GM19240 (cell line): ENCODE results near the gene MLPH.
A peak's percentile ranks its signal among the peaks of the same experiment; 100 is the strongest.
"Not testable (repeated sequence)": the region's sequence is repeated elsewhere in the genome, so short reads cannot be mapped to it uniquely, and the experiment has no call there.

Experiments used
- DNase-seq: peaks from one replicate; pipeline ENCODE4 v3.0.0; 2011; ENCODE audit warnings: low spot score; ENCODE audit not compliant: insufficient read length

MLPH gene

DNA sequence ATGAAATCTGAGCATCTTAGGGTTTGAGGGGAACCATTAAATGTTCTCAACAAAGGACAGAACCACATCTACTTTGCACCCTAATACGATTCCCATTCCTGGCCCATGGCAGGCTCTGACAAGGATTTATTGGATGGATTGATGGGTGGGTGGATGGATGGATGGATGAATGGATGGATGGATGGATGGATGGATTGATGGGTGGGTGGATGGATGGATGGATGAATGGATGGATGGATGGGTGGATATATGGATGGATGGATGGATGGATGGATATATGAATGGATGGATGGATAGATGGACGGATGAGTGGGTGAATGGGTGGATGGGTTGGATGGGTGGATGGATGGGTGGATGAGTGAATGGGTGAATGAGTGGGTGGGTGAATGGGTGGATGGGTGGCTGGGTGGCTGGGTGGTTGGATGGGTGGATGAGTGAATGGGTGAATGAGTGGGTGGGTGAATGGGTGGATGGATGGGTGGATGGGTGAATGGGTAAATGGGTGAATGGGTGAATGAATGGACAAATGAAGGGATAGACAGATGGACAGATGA is 29.6 kb upstream of the MLPH start:
- DNase-seq = no peak

DNA sequence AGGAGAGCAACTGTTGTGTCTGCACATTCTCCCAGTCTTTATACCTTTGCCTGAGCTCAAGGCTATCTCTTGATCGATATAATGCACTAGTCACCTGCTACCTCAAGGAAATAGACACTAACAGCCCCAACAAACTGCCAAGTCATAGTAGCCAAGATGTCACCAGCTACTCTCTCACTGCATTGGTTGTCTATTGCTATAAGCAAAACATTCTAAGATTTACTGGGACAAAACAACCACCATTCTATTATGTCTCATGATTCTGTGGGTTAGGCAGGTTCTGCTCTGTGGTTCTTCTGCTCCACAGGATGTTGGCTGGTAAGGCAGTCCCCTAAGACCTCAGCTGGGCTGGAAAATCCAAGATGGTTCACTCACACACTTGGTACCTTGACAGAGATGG is 28.5 kb upstream of the MLPH start:
- no peak for DNase-seq

DNA sequence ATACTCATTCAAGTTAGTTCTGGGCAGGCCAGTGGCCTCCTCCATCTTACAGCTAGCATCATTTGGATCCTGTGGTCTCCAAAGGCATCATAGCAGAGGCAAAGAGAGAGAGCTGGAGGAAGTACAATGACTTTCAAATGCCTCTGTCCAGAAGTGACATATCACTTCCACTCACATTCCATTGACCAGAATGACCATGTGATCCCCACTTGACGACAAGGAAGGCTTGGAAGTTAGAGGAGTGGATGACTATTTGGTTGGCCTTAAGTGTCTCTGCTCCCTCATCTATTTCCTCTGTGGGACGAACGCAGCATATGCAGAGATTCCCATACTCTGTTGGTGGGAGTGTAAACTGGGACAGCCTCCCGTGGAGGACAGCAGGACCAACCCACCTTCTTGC is 27.8 kb upstream of the MLPH start:
- no peak for DNase-seq

DNA sequence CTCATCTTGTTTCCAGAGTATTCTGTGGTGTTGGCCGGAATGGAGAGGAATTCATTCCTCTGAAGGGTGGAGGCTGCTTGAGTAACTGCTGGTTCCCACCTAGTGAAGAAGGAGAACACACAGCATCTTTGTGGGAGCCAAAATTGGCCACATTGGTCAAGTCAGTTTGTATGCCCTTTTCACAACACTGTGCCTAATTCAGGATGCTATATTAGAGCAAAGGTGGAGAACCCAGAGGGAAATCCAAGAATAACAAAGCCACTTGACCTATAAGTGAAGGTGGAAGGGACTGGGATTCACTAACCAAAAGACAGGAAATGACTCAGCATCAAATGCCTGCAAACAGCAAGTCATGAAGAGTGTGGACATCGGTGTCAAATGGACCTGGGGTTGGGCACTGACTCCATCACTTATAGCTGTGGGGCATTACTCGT is 27.3 kb upstream of the MLPH start:
- no peak for DNase-seq

DNA sequence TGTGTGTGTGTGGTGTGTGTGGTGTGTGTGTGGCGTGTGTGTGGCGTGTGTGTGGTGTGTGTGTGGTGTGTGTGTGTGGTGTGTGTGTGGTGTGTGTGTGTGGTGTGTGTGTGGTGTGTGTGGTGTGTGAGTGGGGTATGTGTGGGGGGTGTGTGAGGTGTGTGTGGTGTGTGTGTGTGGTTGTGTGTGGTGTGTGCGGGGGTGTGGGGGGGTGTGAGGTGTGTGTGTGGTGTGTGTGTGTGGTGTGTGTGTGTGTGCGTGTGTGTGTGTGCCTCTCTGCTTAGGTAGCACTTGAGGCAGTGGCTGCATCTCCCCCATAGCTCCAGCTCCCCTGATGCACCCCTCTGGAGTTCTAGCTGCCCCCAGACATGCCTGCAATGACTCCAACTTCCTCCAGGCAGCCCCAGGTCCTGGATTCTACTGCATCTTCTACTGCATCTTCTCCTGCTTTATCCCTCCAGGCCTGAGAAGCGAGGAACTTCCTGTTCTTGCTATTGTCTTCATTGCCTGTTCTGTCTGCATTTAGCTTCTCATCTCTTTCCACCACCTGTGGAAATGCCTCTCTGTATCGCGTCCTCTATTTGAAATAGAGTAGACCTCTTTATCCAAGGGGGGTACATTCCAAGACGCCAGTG is 22.2 kb upstream of the MLPH start:
- DNase-seq = no peak

DNA sequence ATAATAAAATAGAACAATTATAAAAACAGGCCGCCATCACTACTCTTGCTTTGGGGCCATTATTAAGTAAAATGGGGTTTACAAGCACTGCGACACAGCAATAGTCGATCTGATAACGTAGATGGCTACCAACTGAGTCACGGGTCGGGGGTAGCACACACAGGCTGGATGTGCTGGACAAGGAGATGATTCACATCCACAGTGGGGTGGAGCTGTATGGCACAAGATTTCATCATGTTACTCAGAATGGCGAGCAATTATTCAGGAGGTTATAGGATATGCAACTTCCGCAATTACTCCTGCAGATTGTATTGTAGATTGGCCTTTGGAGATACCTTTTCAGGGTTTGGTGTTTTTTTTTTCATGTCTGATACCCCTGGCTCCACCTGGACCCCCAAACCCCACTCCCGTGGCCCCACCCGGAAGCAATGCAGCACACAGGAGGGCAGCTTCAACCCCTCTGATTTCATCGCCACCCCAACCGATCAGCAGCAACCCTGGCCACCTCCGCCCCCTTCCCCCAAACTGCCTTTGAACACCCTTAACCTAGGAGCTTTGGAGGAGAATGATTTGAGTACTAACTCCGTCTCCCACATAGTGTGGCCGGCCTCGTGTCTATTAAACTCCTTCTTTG is 21.4 kb upstream of the MLPH start:
- no peak for DNase-seq

DNA sequence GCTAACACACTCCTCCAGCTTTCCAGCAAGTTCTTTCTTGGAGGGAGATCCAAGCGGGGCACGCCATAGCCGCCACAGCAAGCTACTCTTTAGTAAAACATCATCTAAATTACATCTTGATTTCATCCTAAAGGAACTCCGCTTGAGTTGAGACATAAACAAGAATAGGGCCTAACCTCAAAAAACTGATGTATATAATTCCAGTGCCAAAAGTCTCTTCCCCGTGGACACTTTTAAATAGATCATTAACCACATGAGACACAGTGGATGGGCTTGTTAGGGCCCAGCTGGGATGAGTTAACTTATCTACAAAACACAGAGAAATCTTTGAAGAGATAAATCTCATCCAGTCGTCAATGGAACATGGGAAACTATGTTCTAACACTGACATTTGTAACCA is 20.8 kb upstream of the MLPH start:
- no peak for DNase-seq

DNA sequence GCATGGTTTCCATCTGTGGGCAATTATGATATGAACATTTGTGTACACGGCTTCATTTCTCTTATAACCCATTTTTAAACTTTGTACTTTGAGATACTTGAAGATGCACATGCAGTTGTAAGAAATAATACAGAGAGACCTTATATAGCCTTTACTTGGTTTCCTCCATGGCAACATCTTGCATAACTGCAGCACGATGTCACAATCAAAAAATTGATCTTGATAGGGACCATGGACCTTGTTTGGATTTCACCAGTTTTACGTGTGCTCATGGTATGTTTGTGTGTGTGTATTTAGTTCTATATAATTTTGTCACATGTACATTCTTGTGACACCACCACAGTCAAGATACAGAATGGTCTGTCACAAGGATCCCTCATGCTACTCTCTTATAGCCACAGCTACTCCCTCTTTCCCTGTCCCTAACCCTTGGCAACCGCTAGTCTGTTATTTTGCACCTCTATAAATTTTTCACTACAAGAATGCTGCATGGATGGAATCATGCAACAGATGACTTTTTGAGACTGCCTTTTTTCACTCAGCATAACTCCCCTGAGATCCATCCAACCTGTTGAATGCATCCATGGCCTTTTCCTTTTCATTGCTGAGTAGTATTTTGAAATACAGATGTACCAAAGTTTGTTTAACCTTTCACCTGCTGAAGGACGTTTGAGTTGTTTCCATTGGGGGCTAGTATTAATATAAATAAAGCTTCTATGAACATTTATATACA is 19.4 kb upstream of the MLPH start:
- no peak for DNase-seq

DNA sequence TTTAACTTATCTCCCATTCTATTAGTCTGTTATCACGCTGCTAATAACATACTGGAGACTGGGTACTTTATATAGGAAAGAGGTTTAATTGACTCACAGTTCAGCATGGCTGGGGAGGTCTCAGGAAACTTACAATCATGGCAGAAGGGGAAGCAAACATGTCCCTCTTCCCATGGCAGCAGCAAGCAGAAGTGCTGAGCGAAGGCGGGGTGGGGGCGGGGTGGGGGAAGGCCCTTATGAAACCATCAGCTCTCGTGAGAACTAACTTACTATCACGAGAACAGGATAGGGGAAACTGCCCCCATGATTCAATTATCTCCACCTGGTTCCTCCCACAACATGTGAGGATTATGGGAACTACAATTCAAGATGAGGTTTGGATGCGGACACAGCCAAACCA is 17.6 kb upstream of the MLPH start:
- DNase-seq = not testable (repeated sequence)

DNA sequence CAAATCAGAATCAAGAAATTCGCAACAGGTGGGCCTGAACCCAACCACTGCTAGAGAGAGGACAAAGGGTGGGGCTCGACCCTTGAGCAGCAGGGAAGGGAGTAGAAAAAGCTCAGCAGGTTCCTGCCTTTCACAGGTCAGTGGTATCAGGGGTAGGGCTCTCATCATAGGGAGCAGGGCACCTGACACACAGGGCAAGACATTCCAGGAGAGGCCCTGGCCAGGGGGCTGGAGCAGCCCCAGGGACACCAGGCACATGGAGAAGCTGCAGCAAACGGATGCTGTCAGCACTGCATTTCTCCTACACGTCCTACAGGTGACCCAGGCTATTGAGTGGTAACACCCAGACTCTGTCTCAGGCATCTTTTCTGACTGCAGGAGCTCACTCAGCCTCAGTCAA is 17.2 kb upstream of the MLPH start:
- no peak for DNase-seq

DNA sequence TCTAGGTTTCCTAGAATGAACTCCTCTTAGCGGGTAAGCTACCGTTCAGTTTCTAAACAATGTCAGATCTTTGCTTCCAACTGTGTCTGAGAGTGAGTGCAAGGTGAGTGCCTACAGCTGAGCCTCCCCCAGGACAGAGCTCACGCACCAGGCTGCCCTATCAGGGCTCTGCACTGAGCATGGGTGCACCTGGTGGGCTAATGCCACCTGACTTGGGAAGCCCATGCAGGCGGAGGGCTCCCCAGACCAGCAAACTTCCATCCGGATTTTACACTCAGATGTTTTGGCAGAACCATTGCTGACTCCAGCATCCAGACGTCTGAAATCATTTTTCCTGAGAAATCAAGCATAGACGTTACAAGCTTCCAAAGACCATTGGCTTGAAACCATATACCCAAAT is 16.1 kb upstream of the MLPH start:
- no peak for DNase-seq

DNA sequence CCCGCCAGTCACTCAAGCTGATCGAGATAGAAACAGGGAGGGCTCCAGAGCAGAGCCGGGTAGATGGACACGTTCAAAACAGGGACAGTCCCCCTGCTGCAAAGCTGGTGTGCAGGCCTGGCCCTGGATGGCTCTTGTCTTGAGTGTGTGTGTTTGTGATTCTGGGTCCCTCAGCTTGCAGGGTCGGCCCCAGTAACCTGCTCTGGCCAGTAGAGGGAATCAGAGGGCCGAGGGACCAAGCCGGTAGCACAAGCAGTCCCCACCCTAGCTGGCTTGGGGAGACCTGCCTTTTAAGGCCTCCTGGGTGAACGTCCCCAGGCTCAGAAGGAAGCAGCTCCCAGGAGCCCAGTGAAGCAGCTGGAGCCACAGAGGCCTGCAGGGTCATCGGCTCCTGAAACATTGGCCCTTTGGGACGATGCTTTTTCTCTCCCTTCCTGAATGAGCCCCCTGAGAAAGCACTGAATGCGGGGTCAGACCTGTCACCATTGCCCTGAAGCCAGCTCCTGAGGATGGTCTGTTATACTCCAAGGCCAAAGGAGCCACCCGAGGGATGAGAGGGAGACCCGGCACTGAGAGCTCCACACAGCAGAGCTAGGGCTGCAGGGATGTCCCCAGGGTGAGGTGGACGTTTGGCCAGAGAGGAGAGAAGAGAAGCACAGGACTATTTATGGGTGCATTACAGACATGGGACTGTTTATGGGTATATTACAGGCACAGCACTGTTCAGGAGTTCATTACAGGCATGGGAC is 15.4 kb upstream of the MLPH start:
- no peak for DNase-seq

DNA sequence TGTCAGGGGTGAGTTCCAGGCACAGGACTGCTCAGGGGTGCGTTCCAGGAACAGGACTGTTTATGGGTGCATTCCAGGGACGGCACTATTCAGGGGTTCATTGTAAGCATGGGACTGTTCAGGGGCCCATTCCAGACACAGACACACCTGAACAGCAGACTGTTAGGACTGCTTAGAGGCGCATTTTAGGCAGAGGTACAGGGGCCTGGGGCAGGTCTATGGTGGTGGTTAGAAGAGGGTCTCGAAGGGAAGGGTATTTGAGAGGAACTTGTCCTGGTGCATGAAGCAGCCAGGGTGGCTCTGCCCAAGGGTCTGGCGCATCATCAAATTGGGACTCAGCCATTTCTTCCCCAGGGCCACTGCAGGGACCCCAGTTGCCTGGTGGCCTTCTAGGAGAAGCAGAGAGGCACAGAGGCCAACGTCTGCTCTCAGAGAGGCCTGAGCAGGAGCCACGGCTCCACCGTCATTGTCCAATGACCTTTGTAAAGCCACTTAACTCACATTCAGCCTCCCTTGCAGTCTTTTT is 14.8 kb upstream of the MLPH start:
- DNase-seq = no peak

DNA sequence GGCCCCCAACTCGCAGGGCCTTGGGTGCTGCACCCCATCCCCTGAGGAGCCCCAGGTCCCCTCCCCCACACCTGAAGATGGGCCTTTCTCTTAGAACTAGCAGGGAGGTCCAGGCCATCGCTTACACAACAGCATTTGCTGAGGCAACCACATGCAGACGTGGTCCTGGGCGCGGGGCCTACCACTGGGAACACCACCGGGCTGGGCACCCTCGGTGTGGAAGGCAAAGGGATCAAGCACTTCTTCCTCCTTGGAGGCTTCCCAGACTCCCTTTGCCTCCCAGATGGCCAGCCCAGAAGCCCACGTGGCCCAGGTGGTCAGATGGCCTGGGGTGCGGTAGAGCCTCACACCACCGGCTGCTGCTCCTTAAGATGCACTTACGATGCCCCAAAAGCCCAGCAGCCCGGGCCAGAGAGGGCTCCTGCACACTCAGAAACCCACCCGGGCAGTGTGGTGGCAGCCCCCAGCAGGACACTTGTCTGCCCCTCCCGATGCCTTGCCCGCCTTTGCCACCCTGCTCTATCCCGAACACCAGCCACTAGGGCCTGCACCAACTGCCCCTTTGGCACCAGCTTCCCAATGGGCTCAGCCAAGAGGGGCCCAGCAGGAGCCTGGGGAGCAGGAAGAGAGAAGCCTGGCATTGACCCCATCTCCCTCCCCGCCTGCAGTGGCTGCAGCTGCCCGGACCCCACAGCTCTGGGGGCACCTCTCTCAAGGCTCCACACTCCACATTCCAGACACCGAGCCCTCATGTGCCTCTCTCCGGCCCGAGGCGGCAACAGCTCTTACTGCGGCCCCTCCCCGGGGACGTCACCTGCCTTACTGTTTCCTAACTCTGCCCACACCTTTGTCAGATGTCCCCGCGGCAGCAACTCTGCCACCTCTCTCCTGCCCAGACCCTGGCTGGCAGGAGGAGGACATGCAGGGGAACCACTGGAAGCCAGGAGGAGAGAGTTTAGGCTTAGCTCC is 13.9 kb upstream of the MLPH start:
- no peak for DNase-seq

DNA sequence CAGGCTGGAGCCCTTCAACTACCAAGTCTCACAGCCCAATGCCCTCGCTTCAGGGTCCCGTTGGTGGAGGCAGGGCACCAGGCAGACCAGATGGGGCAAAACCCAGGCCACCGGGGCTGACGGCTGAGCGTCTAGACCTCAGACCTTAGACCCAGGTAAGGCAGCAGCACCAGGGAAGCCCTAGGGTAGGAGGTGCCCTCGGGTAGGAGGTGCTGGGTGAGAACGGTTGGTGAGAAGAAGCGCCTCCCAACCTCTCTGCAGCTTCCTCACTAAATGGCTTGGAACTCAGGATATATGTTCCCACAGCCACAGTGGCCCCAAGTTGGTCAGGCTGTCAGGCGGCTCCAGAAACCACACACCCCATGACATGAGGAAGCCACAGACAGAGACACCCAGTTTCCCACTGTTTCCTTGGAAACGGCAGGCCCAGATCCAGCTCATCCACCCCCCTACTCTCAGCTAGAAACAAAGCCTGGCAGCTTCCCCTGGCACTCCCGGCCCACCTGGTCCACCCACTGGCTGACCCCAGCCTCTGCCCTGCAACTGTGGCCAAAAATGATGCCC is 13.1 kb upstream of the MLPH start:
- no peak for DNase-seq

DNA sequence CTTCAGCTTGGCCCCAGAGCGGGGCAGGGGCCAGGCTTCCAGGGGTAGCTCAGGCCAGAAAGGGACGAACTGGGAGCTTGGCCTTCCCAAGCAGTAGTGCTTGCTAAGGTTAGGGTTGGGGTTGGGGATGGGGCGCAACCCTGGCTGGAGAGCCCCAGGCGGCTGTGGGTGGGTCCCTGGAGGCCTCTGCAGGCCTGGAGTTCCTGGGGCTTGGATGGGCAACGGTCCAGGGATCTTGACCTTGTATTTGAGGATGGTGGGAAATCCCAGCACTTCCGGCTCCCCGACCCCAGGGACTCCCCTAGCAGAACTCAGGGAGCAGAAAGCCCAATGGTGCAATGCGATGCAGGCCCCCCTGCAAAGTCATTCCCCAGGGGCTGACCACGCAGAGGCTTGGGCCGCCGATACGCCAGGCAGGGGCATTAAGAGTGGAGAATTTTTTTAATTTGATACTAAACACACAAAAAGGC is 12.6 kb upstream of the MLPH start:
- no peak for DNase-seq

DNA sequence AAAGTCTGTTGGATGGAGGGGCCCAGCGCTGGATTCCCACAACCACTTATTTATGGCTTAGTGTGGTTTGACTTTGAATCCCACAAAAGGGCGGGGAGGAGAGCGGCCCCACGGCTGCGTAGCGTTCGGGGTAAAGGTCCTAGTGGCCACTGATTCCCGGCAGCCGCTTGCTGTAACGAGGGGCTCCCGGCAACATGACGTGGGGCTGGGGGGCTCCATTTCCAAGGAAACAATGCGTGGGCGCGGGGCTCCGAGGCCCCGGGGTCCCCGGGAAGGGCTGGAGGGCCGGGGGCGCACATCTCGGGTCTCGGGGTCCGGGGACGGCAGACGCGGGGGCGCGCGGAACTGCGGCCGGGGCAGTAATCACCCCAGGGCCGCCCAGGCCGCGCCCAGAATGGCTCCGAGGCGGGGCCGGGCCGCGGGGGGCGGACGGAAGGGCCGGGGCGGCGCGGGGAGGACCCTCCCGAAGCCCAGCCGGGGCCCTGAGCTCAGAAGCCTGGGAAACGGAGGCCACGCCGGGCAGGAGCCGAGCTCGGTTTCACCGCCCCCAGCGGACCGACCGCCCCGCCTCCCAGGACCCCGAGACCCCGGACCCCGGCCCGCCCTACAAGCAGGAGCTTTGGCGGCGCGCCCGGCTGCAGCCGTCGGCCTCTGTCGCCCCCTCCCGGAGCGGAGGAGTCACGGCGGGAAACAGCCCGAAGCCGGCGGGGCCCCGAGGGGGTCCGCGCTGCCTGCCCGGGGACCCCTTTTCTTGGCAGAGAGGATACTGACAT is 11.9 kb upstream of the MLPH start:
- peak; percentile 83 for DNase-seq

DNA sequence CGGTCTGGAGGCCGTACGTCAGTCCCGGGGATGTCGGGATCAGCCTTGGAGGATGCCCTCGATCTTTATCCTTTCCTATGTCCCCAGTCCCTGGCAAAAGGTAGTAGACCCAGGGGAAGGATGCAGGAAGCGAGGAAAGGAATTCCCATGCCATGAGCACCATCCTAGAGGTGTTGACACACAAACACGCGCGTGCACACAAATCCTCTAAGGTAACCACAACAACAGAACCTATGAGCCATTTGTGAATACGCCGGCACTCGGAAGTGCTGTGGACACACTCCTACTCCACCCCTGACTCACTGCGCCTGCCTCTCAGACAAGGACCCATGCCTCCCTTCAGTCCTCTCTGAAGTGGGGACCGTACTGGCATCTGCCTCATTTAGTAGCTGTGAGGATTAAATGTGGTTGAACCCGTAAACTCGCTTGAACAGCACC is 11.3 kb upstream of the MLPH start:
- no peak for DNase-seq

DNA sequence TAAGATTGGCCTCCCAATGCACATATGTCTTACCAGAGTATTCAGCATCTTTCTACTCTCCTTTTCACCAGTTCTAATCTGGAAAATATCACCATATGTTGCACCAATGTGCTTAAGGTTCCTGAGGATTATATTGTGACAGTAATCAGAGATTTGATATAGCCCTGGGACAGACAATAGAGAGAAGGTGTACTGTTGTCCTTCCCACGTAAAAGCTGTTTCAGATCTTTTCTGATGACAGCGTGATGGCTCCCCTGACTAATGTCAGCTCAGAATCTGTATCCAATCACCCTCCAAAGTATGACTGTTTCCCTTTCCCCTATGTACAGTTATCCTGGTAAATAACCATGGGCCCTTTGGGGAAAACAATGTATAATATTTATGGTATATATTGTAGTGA is 9.0 kb upstream of the MLPH start:
- no peak for DNase-seq
